Measurements from ENCODE around the gene RFC3. TPM values are rescaled to one million over a fixed set of nuclear protein-coding genes. Genes with fewer than 3 reads are reported as not detected.
"Not testable (repeated sequence)": the region's sequence is repeated elsewhere in the genome, so short reads cannot be mapped to it uniquely, and the experiment has no call there.

The RFC3 gene
- total and polyA plus RNA-seq, 2 experiments from 2014 or later, result 12.7 to 13.9 TPM

DNA sequence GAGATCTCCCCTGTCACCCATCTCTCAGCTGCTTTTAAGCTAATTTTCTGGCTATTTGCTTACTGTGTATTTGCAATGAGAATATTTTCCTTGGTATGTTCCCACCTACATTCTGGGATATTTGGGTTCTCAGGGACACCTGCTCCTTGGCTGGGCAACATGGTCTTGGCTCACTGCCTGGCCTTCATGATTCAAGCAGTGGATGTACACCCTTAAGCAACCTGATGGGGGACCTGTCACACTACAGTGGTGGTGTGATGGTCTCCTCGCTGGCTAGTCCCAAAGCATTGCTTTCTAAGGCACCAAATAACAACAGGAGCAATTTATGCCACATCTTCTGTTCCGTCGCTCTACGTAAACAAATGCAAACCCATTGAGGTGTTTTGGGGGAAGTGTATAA is 35.3 kb upstream of the RFC3 start:
- DNase-seq (ENCODE audit: low read depth in 1 of 2, low spot score in 1 of 2), result no peak

GRCh38 chr13:33783212-33783611 is 34.7 kb upstream of the RFC3 start:
- H3K4me1 ChIP-seq (ENCODE audit: low read depth); H3K4me3 ChIP-seq; H3K27ac ChIP-seq; DNase-seq (ENCODE audit: low read depth in 1 of 2, low spot score in 1 of 2); H3K9me3 ChIP-seq (ENCODE audit: low read depth); H3K36me3 ChIP-seq; H3K27me3 ChIP-seq: not testable (repeated sequence)

More for the DNA sequence above, 35.3 kb upstream of the RFC3 start:
- Histone ChIP-seq H3K9me3 (ENCODE audit: low read depth) (no peaks in the 10 kb centered on the region), H3K4me1 (ENCODE audit: low read depth) (no peaks in the 10 kb centered on the region), H3K27me3 (no peaks in the 10 kb centered on the region), H3K27ac (no peak overlapping the region), H3K4me3 (no peak overlapping the region), H3K36me3 (no peaks in the 10 kb centered on the region)
- TF ChIP-seq, protein P1, sequence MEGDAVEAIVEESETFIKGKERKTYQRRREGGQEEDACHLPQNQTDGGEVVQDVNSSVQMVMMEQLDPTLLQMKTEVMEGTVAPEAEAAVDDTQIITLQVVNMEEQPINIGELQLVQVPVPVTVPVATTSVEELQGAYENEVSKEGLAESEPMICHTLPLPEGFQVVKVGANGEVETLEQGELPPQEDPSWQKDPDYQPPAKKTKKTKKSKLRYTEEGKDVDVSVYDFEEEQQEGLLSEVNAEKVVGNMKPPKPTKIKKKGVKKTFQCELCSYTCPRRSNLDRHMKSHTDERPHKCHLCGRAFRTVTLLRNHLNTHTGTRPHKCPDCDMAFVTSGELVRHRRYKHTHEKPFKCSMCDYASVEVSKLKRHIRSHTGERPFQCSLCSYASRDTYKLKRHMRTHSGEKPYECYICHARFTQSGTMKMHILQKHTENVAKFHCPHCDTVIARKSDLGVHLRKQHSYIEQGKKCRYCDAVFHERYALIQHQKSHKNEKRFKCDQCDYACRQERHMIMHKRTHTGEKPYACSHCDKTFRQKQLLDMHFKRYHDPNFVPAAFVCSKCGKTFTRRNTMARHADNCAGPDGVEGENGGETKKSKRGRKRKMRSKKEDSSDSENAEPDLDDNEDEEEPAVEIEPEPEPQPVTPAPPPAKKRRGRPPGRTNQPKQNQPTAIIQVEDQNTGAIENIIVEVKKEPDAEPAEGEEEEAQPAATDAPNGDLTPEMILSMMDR (IDR thresholded peaks at IDR 0.05; ENCODE audit: low read depth, low read length), result no peak

DNA sequence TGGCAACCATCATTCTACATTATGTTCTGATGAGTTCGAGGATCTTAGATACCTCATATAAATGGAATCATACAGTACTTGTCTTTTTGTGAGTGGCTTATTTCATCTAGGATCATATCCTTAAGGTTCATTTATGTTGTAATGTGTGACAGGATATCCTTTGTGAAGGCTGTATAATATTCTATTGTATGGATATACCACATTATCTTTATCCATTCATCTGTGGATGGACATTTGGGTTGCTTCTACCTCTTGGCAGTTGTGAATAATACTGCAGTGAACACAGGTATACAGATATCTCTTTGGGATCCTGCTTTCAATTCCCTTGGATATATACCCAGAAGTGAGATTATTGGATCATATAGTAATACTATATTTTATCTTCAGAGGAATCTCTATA is 33.2 kb upstream of the RFC3 start:
- H3K4me1 ChIP-seq (ENCODE audit: low read depth), result no peaks in the 10 kb centered on the region
- no peaks in the 10 kb centered on the region for H3K36me3 ChIP-seq
- H3K4me3 ChIP-seq, result no peak overlapping the region
- DNase-seq (ENCODE audit: low read depth in 1 of 2, low spot score in 1 of 2), result no peak
- TF ChIP-seq, protein P1 (IDR thresholded peaks at IDR 0.05; ENCODE audit: low read depth, low read length), result no peak
- H3K27me3 ChIP-seq, result no peaks in the 10 kb centered on the region
- no peak overlapping the region for H3K27ac ChIP-seq
- no peaks in the 10 kb centered on the region for H3K9me3 ChIP-seq (ENCODE audit: low read depth)

- Histone ChIP-seq H3K27ac (no peak overlapping the region), H3K27me3 (no peaks in the 10 kb centered on the region), H3K4me1 (ENCODE audit: low read depth) (no peaks in the 10 kb centered on the region), H3K36me3 (no peaks in the 10 kb centered on the region), H3K9me3 (ENCODE audit: low read depth) (no peaks in the 10 kb centered on the region), H3K4me3 (no peak overlapping the region)
- DNase-seq (ENCODE audit: low read depth in 1 of 2, low spot score in 1 of 2), result no peak
- TF ChIP-seq, protein P1 (IDR thresholded peaks at IDR 0.05; ENCODE audit: low read depth, low read length), result no peak
Observed at GRCh38 chr13:33785384-33785783, 32.6 kb upstream of the RFC3 start.

GRCh38 chr13:33787051-33787591 is 30.8 kb upstream of the RFC3 start:
- TF ChIP-seq, protein P1 (IDR thresholded peaks at IDR 0.05; ENCODE audit: low read depth, low read length), result no peak

DNA sequence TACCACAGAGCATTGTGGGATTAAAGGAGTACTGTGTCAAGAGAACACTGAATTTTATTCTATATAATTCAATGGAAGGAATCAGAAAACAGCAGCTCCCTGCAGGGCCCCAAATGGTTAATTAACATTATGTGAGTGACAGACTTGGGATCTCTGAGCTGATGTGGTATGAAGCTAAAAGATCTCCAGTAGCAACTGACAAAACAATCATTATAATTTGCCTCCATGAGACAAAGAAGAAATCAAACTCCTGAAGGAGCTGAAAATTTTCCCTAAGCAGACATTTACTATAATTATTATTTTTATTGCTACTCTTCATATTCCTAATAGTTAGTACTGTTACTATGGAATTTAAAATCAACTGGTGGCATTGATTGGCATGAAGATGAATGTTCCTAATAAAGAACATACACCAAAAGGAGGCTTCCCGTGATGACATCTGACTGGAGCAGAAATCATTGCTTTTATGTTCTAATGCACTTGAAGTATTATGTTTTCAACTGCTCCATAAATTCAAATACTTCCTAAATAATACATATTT is 28.8 kb upstream of the RFC3 start:
- no peak for DNase-seq (ENCODE audit: low read depth in 1 of 2, low spot score in 1 of 2)
- Histone ChIP-seq H3K4me3 (no peak overlapping the region), H3K27me3 (no peaks in the 10 kb centered on the region), H3K4me1 (ENCODE audit: low read depth) (no peaks in the 10 kb centered on the region), H3K27ac (no peak overlapping the region), H3K9me3 (ENCODE audit: low read depth) (no peaks in the 10 kb centered on the region), H3K36me3 (no peaks in the 10 kb centered on the region)
- TF ChIP-seq, protein P1 (IDR thresholded peaks at IDR 0.05; ENCODE audit: low read depth, low read length), result no peak

More at GRCh38 chr13:33787051-33787591, 30.8 kb upstream of the RFC3 start:
- Histone ChIP-seq H3K4me3 (no peak overlapping the region), H3K4me1 (ENCODE audit: low read depth) (no peaks in the 10 kb centered on the region), H3K27ac (no peak overlapping the region), H3K9me3 (ENCODE audit: low read depth) (no peaks in the 10 kb centered on the region), H3K27me3 (no peaks in the 10 kb centered on the region), H3K36me3 (no peaks in the 10 kb centered on the region)
- no peak for DNase-seq (ENCODE audit: low read depth in 1 of 2, low spot score in 1 of 2)

Measured in cardiac muscle cell (in vitro differentiated cells and primary cell).